NCI-H1930 (cell line): ENCODE results near the gene GMDS.

Experiments used
- DNase-seq, 2 experiments: peaks; one replicate each; lab custom pipeline; 2025; lab: John Stamatoyannopoulos, UW

Gene GMDS

DNA sequence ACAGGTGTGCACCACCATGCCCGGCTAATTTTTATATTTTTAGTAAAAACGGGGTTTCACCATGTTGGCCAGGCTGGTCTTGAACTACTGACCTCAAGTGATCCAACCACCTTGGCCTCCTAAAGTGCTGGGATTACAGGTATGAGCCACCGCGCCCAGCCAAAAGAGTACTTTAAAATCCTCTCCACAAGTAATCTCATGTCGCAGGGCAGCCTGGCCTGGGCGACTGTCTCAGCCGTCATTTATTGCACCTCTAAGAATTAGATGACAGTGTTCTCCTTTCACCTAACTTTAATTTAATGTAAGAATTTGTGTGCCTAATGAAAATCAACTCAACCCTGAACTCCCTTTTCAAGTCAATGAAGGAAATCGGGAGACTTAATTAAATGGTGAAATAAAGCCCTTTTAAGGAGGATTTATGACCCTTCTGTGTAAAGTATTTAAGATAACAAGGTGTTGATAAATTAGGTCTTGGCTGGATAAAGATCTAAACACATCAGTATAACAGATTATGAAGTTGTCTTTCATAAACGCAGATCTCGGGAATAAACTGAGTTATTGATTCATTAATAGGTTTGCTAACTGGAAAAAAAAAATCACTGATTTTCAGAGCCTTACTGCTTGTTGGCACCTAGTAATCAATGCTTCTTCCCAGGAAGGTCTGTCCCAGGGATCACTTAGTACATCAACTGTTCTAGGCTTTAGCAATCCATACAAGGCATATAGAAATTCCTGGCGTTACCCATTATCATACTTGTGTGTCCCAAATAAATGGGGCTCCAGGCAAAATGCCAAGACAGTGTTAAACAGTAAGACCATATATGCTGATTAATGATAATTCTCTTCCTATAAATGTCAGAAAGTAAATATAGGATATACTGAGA lies 209.3 kb downstream of the GMDS start:
- no peak for DNase-seq

DNA sequence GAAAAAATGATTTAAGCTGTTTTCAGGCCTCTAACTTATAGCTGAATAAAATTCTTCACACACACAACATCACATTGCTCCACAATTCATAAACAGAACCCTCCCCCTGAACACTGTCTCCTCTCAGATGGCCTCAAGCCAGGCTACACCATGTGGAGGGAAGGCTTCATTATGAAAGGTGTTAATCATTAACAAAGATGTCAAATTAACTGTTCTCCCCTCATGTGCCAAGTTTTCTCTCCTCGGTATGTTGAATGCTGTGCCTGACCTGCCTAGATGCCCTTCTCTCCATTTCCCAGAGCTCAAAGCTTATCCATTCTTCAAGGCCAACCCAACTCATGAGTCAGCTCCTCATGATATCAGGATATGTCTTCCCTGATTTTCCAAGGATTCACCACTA lies 210.4 kb downstream of the GMDS start:
- DNase-seq: no peak

DNA sequence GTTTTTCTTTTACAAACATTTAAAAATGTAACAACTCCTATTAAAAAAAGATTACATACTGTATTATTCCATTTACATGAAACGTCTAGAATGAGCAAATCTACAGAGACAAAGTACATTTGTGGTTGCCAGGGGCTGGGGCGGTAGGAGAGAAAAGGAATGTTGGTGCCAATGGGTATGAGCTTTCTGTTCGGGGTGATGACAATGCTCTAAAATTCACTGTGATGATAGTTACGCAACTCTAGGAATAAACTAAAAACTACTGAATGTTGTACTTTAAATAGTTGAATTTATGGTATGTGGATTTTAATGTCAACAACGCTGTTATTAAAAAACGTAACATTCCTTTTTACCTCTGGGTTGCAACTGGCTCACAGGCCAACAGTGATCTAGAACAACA lies 211.1 kb downstream of the GMDS start:
- no peak for DNase-seq

DNA sequence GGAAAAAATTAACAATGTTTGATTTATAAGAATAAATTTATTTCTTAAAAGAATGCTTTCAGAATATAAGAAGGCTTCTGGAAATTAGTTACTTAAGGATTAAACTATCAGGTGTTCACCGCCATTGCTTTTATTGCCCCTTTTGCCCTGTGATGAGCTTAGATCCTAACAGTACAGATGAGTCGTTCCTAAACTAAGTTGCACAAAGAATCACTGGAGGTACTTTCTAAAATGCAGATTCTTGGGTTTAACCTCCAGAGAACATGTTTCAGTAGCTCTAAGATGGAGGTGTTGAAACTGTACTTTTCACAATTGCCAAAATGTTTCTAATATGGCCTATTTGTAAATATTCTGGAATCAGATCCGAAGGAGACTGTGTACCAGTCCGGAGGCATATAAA lies 211.9 kb downstream of the GMDS start:
- DNase-seq: no peak

DNA sequence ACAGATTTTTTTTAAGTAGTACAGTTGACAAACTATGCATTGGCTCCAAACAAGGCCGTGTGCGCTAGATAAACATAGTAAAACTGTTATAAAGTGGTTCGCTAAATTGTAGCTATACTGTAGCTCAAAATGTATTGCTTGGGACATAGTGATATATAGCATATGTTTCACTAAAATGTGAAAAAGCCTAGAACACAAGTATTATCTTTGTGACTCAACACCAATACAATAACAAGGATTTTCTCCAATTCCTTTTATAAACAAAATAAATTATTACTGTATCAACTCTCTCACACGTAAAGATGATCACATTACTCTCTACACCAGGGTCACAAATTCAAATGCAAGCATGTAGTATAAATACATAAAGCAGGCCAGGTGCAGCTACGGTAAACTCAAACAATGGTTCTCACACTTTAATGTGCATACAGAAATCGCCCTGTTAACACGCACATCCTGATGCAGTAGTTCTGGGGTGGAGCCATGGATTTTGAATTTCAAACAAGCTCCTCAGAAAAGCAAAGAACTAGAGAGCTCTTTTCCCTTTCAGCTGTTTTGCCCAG lies 214.6 kb downstream of the GMDS start:
- DNase-seq: no peak

DNA sequence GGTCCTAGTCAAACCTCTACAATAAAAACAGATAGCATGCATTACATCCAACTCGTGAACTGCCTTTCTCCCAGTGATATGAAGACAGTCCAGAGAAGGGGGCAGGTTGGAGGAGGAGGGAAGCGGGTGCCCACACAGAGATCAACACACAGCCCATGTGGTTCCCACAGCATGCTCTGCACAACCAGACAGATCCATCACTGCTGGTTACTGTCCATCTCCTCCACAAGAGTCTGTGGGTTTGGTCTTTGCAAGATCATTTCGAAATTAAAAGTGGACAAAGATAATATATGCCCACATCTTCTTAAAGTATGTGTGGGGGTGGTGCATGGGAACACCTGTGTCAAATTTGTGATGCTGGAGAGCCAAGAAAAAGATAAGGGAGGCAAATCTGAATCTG lies 215.5 kb downstream of the GMDS start:
- DNase-seq: no peak

DNA sequence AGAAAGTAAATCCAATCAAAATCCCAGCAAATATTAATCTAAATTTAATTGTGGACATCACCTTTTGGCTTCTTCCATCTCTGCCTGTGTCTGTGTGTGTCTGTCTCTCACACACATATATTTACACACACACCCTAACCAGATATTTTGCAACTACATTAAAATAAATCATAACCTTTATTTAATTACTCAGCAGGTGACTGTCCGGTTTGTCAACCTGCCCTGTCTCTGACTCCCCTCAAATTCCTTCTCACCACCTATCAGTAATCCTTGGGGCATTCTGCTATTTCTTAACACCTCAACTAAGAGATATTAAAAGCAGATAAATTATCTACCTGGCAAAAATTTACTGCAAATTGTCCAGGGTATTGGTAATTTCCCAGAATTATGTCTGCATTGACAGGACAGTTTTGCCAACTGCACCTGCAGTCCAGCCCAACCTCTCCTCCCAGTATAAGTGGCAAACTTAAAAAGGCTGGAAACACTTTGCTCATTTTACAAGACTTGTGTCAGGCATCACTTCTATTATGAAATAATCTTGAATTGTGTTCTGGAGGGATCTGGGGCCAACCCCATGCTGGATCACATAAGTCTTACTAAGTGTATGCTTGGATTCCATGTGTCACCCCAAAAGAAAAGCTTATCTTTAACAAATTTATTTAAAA lies 216.1 kb downstream of the GMDS start:
- no peak for DNase-seq

DNA sequence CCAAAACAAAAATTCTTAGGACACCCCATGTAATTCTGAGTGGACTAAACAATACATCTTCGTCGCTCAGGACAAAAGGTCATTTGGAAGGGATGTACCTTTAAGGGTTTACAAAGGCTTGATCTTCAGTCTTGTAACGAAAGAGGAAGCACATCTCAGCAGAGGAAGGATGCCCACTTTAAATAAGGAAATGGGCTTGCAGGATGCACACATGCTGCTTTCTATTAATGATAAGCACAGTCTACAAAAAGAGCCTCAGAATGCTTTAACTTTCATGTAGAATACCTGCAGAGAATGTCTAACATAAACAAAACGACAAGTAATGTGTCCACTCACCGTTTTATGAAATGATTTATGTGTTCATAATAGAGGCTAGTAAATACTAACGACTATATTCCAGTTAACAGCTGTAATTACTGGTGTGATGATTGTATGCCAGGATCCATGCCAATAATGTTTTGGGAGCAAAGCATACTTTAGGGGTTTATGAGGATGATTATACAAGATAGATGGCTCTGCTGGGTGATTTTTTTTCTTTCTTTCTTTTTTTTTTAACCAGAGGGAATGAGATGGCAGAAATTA lies 216.9 kb downstream of the GMDS start:
- peak; percentile 33 to 51 for DNase-seq

DNA sequence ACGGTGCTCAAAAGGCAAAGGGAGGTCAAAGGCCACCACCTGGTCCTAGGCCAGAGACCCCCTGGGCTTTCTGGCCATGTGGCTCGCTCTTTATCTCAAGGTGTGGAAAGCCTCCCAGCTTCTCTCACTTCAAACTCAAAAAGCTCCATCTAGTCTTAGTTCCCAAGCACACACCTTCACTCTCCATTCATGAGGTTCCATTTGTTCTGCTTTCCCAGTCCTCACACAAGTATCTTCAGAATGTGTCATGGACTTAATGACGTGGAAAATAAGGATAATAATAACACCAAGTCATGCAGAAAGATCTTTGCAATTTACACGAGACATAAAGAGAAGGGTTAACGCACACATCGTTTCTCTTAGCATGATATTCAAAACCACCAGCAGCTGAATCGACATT lies 219.3 kb downstream of the GMDS start:
- DNase-seq: no peak

DNA sequence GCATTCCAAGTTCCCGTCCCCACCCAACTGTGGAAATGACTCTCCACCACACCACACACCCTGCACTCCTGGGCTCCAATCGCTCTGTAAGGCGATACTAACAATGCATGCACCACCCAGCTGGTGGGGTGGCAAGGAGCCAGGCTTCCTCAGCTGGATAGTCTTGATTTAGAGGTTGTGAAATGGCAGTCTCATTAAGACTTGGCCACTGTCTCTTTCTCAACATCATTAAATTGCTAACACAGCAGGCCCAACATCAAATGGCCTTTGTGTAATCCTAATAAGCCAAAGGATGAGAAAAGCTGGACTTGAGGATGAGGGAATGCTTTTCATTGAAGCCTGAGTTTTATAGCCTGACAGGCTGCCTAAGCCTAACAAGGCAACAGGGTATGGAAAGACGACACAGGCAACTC lies 223.7 kb downstream of the GMDS start:
- DNase-seq: peak; percentile 48 to 70

DNA sequence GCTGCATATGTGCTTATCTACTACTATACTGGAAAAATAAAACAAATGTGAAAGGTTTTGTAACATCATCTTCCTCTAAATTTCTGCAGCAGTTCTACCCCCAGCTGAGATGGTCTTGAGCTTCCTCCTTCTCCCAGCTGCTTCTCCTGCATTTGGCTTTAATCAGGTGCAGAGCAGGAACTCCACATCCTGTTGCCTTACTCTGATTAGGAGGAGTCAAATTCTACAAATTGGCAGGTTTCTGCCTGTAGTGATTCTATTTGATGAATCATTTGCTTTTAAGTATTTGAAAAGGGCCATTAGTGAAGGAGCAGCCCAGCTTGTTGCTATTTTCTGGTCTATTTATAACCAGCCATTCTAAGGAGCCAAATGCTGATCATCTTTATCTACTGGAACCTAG lies 224.5 kb downstream of the GMDS start:
- no peak for DNase-seq

DNA sequence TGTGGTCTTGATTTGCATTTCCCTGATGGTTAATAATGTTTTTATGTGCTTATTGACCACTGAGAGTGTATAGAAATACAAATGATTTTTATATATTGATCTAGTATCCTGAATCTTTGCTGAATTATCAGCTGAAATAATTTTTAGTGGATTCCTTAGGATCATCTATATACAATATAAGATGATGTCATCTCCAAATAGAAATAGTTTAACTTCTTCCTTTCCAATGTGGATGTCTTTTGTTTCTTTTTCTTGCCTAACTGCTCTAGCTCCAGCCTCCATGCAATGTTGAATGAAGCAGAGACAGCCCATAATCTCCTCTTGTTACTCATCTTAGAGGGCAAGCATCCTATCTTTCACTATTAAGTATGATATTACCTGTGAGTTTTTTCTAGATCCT lies 226.4 kb downstream of the GMDS start:
- no peak for DNase-seq

DNA sequence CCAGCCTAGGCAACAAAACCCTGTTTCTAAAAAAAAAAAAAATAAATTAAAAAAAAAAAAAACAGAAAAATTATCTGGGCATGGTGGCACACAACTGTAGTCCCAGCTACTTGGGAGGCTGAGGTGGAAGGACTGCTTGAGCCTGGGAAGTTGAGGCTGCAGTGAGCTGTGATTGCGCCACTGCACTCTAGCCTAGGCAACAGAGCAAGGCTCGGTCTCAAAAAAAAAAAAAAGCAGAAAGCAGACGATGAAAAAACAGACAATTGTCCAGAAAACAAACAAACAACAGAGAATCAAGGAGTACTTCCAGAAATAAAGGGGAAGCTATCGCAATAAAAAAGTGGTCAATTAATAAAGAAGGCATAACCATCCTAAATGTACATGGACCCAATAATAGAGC lies 229.4 kb downstream of the GMDS start:
- DNase-seq: no peak

DNA sequence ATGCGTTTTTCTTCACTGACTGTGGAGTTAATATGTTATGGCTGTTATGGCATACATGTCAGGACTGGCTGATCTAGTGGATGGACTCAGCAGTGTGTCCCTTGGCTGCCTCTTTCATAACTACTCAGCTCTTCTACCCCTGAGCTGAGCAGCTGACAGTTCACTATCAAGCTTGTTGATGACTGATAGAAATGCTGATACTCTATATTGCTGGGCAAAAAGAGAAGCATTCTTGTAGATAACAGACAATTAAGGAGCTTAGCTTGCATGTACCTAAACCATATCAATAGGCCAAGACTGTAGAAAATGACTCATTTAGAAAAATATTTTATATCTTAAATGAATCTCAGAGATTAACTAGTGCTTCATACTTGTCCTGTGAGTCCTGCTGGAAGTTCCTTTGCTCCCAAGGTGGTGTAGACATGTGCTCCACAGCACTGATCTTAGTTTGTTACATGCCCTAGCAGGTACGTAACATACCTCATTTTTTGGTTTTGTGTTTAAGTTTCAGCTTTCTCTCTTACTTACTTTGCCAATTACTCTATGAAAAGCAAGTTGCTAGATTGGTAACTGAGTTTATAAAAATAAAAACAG lies 236.9 kb downstream of the GMDS start:
- DNase-seq: no peak

DNA sequence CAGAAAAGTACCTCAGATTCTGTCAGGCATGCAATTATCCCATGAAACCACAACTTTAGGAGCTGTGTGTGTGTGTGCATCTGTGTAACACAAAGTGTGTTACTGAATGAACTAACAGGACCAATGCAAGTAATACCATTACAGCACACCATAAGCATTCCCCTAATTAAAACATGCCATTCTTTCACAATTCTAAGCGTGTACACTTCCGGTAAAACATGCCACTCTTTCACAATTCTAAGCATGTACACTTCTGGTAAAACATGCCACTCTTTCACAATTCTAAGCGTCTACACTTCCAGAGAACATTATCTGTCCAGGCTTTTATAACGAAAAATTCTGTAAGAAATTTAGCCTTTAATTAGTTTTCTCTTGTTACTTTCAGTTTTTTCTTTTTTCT lies 238.2 kb downstream of the GMDS start:
- DNase-seq: no peak

DNA sequence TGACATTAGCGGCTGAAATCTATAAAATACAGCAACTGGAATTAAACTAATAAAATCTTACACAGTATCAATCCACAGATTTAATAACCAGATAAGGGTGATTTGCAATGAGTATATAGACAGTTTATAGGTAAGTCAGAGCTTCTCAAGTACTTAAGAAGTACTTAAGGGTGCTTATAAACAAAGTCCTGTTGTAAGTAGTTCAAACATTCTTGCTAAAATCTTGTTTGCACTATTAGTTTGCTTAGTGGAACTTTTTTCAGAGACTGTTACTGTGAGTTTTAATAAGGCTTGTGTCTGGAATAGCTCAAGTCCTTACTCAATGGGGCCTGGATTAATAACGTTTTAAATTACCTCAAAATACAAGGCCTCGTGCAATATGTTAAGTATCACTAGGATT lies 240.5 kb downstream of the GMDS start:
- DNase-seq: no peak

DNA sequence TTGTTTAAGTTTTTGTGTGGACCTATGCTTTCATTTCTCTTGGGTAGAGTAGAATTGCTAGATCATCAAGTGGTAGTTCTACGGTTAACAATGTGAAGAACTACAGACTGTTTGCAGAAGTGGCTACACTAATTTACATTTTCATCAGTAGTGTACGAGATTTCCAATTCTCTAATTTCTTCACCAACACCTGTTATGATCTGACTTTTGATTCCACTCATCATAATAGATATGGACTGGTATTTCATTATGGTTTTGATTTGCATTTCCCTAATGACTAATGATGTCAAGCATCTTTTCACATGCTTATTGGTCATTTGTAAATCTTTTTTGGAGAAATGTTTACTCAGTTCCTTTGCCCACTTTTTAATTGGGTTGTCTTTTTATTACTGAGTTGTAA lies 244.4 kb downstream of the GMDS start:
- DNase-seq: no peak

DNA sequence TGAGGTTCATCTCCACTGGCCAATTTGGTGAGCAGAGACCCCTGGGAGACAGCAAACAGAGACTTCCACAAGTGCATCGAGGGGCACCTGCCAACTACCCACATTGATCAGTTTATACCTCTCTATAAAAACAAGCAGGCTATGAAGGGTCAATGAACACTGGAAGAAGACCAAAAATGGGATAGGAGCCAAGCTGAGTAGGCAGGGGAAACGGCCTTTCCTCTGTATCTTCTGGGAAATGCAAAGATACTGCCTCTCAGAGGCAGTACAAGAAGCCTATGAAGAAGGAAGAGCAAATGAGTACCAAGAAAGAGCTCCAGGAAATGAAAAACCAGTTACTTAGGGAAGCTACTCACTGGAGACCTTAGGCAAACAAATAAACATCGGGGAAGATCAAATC lies 247.7 kb downstream of the GMDS start:
- no peak for DNase-seq

DNA sequence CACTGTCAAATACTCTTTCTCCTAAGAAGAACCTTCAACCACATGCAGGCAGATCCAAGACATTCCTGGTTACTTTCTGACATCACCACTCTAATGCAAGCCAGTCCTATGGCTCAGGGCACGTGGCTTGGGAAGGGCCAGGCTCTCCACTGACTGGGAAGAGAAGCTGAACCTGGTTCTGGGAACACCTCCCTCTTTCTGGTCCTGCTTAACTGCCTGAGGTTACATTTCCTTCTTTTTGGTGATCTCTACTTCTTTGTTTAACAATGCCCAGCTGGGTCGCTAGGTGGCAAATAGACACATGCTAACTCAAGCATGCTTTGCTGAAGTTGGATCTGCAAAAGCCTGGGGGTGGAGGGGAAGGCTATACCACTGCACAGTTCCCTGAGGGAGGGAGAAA lies 249.8 kb downstream of the GMDS start:
- DNase-seq: no peak

DNA sequence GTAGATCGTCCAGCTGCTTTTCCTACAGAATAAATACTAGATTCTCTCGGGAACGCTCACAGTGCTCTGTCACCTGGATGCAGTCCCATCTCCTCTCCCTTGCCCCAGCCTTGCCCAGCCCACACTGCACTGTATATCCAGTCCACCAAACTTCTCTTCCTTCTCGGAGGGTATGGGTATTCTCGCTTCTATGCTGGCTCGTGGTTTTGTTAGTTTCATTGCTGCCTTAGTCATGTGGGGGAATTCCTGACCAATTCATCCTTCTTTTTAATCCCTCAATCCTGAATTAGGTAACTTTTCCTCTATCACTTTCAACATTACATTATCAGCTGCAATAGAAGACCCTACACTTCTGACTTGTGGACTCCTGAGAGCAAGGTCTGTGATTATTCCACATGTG lies 252.4 kb downstream of the GMDS start:
- DNase-seq: no peak

DNA sequence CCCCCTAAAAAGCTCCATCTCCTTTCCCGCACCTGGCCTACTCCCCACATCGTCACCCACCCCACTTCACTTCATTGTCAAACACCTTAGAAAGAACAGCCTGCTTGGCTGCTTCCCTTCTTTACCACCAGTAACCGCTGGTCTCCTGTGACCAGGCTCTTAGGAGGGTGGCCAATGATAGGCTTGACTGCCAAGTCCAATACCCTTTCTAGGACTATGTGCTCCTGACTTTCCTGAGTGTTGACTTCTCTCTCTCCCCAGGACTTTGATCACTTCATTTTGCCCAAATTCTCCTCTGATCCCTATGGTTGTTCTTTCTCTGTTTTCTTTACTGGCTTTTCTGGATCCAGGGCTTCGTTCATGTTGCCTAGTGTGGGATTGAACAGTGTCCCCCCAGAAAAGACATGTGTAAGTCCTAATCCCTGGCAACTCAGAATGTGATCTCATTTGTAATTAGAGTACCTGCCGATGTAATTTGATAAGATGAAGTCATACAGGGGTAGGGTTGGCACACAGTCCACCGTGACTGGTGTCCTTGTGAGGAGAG lies 254.0 kb downstream of the GMDS start:
- DNase-seq: no peak

DNA sequence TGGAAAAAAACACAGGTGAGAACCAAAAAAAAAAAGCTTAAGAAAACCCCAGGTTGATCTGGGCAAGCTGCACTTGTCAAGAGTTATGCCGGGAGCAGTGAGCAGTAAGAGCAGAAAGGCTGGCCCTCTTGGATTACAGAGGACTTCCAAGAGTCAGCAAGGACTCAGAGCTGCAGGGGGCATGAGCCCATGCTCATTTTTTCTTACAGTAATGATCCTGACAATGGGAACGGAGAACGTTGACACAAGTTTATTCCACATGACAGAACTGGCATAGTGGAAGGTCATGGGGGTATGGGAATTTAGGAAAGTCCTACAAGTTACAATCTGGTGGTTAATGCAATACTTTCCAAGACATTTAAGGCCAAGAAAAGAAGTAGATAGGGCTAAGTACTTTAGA lies 256.6 kb downstream of the GMDS start:
- no peak for DNase-seq
